Measurements from ENCODE around the gene FAAP20. TPM values are rescaled to one million over a fixed set of nuclear protein-coding genes. Genes with fewer than 3 reads are reported as not detected.

The FAAP20 gene
- total and polyA plus RNA-seq, 2 donors (not counting 3 experiments of a cell fraction or from before 2014, with no cell fraction given), result 31.5 to 62.6 TPM

DNA sequence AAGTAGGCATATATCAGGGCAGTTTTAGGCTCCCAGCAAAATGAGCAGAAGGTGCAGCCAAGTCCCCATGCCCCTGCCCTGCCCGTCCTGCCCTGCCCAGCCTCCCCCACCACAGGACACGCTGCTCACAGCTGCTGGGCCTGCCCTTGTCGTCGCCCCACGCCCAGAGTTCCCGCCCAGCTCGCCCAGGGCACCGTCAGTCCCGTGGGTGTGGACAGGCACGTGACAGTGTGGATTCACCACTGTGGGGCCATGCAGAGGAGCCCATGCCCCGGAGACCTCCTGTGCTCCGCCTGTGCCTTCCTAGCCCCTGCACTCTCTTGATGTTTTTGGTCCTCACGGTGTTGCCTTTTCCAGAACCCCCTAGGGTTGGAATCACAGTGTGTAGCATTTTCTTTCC lies 7.0 kb downstream of the FAAP20 start:
- no peak for FAIRE-seq
- no peak overlapping the region for H3K4me3 ChIP-seq (replicated peaks in 1 of 3; ENCODE audit: insufficient read depth in 1 of 3, low read depth in 1 of 3, low read length in 3 of 3)
- H3K36me3 ChIP-seq (ENCODE audit: control insufficient read depth in 2 of 2, extremely low read depth in 1 of 2, insufficient read depth in 2 of 2, low read length in 2 of 2), result no peaks in the 10 kb centered on the region
- no peaks in the 10 kb centered on the region for H3K27me3 ChIP-seq (ENCODE audit: control insufficient read depth in 2 of 2, insufficient read depth in 2 of 2, low read length in 2 of 2)
- no peak overlapping the region for H2AFZ ChIP-seq (ENCODE audit: low read depth, low read length)
- H4K20me1 ChIP-seq (replicated peaks; ENCODE audit: control insufficient read depth, extremely low read depth, insufficient read depth, low read length), result no peaks in the 10 kb centered on the region
- DNase-seq (ENCODE audit: low read depth, low spot score), result no peak
- no peaks in the 10 kb centered on the region for H3K9me3 ChIP-seq (replicated peaks; ENCODE audit: control insufficient read depth, insufficient read depth, low read length)
- peaks cover 7% of the 10 kb centered on the region for H3K79me2 ChIP-seq (ENCODE audit: control insufficient read depth, insufficient read depth, low read length)
- no peak overlapping the region for H3K27ac ChIP-seq (ENCODE audit: insufficient read depth, low read depth, low read length)
- H3K9ac ChIP-seq (replicated peaks; ENCODE audit: extremely low read depth, insufficient read depth, low read length), result no peak overlapping the region
- H3K9me1 ChIP-seq (replicated peaks; ENCODE audit: control insufficient read depth, extremely low read depth, insufficient read depth, low read length), result no peaks in the 10 kb centered on the region
- TF ChIP-seq JUN (IDR thresholded peaks at IDR 0.05; ENCODE audit: borderline replicate concordance, insufficient read depth, insufficient read length, low read depth), result no peak
- no peak for TF ChIP-seq GATA2 (IDR thresholded peaks at IDR 0.05; ENCODE audit: insufficient read depth, insufficient read length, low read depth, low read length)
- TF ChIP-seq POLR2A (IDR thresholded peaks at IDR 0.05; ENCODE audit: low read depth, low read length), result no peak
- TF ChIP-seq EZH2 (IDR thresholded peaks at IDR 0.05; ENCODE audit: borderline replicate concordance, low read depth, low read length, severe bottlenecking), result no peak
- TF ChIP-seq, protein P1, sequence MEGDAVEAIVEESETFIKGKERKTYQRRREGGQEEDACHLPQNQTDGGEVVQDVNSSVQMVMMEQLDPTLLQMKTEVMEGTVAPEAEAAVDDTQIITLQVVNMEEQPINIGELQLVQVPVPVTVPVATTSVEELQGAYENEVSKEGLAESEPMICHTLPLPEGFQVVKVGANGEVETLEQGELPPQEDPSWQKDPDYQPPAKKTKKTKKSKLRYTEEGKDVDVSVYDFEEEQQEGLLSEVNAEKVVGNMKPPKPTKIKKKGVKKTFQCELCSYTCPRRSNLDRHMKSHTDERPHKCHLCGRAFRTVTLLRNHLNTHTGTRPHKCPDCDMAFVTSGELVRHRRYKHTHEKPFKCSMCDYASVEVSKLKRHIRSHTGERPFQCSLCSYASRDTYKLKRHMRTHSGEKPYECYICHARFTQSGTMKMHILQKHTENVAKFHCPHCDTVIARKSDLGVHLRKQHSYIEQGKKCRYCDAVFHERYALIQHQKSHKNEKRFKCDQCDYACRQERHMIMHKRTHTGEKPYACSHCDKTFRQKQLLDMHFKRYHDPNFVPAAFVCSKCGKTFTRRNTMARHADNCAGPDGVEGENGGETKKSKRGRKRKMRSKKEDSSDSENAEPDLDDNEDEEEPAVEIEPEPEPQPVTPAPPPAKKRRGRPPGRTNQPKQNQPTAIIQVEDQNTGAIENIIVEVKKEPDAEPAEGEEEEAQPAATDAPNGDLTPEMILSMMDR (IDR thresholded peaks at IDR 0.05; ENCODE audit: extremely low read depth in 1 of 2, insufficient read depth in 1 of 2, low read depth in 1 of 2, low read length in 2 of 2), result no peak
- no peak for TF ChIP-seq MYC (IDR thresholded peaks at IDR 0.05; ENCODE audit: low read depth, low read length)
- no peak for TF ChIP-seq FOS (IDR thresholded peaks at IDR 0.05; ENCODE audit: borderline replicate concordance, insufficient read depth, low read length)
- TF ChIP-seq POLR2AphosphoS5 (IDR thresholded peaks at IDR 0.05; ENCODE audit: insufficient read depth, low read depth, low read length), result no peak
- TF ChIP-seq, protein P2, sequence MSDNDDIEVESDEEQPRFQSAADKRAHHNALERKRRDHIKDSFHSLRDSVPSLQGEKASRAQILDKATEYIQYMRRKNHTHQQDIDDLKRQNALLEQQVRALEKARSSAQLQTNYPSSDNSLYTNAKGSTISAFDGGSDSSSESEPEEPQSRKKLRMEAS (IDR thresholded peaks at IDR 0.05; ENCODE audit: insufficient read depth, insufficient read length), result no peak
- ChIA-PET POLR2A (no interaction called here), CTCF (interaction anchor here (2.6 kb wide), 1 partner anchor 13 kb away, joined by 29 read pairs; no protein-coding TSS in a partner anchor)
- no peak overlapping the region for H3K4me2 ChIP-seq (ENCODE audit: insufficient read depth, low read length)
- peaks cover 7% of the 10 kb centered on the region for H3K4me1 ChIP-seq (ENCODE audit: control insufficient read depth, extremely low read depth, insufficient read depth, low read length)
- intact Hi-C loops (cut with micrococcal nuclease) (no loop called here), dilution Hi-C loops (cut with MboI; ENCODE audit: extremely low pct_ligation_motif_present, low sequenced_read_pairs) (no loop called here)
- no TSS peak for BruUV-seq (replicated peaks)
